Stimulated activated CD8-positive, alpha-beta memory T cell treated with anti-CD3 and anti-CD28 coated beads, Interleukin-4, amount 100 ng/mL, for 24 hours (primary cell): ENCODE data around the gene CDK8.
"Not testable (repeated sequence)": the region's sequence is repeated elsewhere in the genome, so short reads cannot be mapped to it uniquely, and the experiment has no call there.

Experiments
- DNase-seq: peaks from one replicate; pipeline ENCODE4 v3.0.0-alpha.2; 2020; ENCODE audit warnings: low read depth

Gene CDK8

GRCh38 chr13:26316095-26316494 lies 62.2 kb downstream of the CDK8 start:
- DNase-seq, result not testable (repeated sequence)

GRCh38 chr13:26320766-26321165 lies 66.8 kb downstream of the CDK8 start:
- DNase-seq, result no peak

- no peak for DNase-seq
These were observed 69.2 kb downstream of the CDK8 start for GRCh38 chr13:26323127-26323526.

GRCh38 chr13:26323764-26324163 lies 69.8 kb downstream of the CDK8 start:
- no peak for DNase-seq

GRCh38 chr13:26324294-26324693 lies 70.4 kb downstream of the CDK8 start:
- no peak for DNase-seq

- no peak for DNase-seq
These were observed 70.9 kb downstream of the CDK8 start for GRCh38 chr13:26324867-26325266.

GRCh38 chr13:26325876-26326275 lies 71.9 kb downstream of the CDK8 start:
- DNase-seq, result no peak

- no peak for DNase-seq
These were observed 72.6 kb downstream of the CDK8 start for GRCh38 chr13:26326562-26326961.

- no peak for DNase-seq
These were observed 74.2 kb downstream of the CDK8 start for GRCh38 chr13:26327940-26328725.

- no peak for DNase-seq
These were observed 81.2 kb downstream of the CDK8 start for GRCh38 chr13:26335158-26335557.

GRCh38 chr13:26340807-26341206 lies 86.9 kb downstream of the CDK8 start:
- no peak for DNase-seq

- DNase-seq, result no peak
These were observed 89.0 kb downstream of the CDK8 start for GRCh38 chr13:26342898-26343297.

- DNase-seq, result no peak
These were observed 89.9 kb downstream of the CDK8 start for GRCh38 chr13:26343816-26344215.

GRCh38 chr13:26344980-26345379 lies 91.1 kb downstream of the CDK8 start:
- no peak for DNase-seq

GRCh38 chr13:26348966-26349365 lies 95.0 kb downstream of the CDK8 start:
- no peak for DNase-seq

- DNase-seq, result no peak
These were observed 108.3 kb downstream of the CDK8 start for GRCh38 chr13:26362261-26362660.

GRCh38 chr13:26370553-26370952 lies 116.6 kb downstream of the CDK8 start:
- no peak for DNase-seq

GRCh38 chr13:26372747-26373146 lies 118.8 kb downstream of the CDK8 start:
- DNase-seq, result no peak

- DNase-seq, result no peak
These were observed 122.5 kb downstream of the CDK8 start for GRCh38 chr13:26376430-26376829.

GRCh38 chr13:26377038-26377437 lies 123.1 kb downstream of the CDK8 start:
- no peak for DNase-seq

- no peak for DNase-seq
These were observed 124.2 kb downstream of the CDK8 start for GRCh38 chr13:26378116-26378515.

- no peak for DNase-seq
These were observed 125.9 kb downstream of the CDK8 start for GRCh38 chr13:26379831-26380230.

- DNase-seq, result no peak
These were observed 127.0 kb downstream of the CDK8 start for GRCh38 chr13:26380930-26381329.

- DNase-seq, result no peak
These were observed 128.4 kb downstream of the CDK8 start for GRCh38 chr13:26382366-26382765.
